Hematopoietic multipotent progenitor cell treated with erythropoietin and hydrocortisone succinate and interleukin-3 and kit ligand, for 4 days (in vitro differentiated cells): ENCODE results near the gene BCR.

Experiments used
- DNase-seq: peaks from one replicate; pipeline ENCODE4 v3.0.0-alpha.2; 2015

The BCR gene

DNA sequence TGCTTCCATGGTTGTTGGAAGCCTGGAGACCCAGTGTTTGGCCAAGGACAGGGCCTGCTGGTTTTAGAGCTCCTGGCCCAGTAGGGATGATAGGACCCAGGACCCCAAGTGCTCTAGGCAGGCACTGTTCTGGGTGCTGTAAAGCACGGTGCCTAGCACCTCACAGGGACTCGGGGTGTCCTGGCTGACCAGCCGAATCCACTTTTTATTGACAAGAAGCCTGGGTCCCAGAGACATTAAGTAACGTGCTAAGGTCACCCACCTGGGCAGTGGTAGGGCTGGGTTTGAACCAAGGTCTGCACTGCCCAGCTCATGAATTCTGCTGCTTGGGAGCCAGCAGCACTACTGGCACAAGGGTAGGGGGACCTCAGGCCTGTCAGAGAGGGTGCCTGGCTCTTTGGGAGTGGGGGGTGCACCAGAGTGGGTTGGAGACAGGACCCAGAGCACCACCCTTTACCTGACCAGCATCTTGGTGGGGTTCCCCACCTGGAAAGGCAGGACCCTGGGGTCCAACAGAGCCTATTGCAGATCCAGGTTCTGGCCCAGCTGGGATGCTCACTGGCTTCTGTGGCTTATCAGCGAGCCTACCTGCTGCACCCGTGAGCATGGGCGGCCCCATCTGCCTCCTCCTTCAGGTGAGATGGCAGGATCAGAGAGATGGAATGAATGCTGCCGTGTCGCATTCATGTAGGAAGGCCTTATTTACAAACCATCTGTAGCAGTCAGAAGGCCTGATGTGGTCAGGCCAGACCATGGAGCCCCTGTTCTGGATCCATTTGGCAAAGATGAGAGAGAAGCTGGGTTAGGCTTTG, 52.0 kb downstream of the BCR start:
- DNase-seq: no peak

DNA sequence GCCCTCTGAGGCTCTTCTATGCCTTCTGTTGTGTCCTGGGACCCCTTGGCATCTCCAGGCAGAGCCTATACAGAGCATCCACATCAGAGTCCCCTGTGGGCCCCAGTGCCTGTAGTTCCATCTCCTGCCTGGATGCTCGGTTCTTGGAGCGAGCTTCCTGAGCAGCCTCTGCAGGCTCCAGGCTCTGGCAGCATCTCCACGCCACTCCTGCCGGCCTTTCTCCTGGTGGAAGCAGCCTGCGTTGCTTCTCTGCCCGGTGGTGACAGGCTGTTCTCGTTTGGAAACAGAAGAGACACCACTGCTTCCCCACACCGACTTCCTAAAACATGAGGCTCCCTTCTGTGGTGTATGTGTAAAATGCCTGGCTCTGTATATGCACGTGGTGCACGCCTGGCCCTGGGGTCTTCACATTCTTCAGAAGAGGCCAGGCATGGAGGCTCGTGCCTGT, 52.8 kb downstream of the BCR start:
- peak; percentile 42 for DNase-seq

DNA sequence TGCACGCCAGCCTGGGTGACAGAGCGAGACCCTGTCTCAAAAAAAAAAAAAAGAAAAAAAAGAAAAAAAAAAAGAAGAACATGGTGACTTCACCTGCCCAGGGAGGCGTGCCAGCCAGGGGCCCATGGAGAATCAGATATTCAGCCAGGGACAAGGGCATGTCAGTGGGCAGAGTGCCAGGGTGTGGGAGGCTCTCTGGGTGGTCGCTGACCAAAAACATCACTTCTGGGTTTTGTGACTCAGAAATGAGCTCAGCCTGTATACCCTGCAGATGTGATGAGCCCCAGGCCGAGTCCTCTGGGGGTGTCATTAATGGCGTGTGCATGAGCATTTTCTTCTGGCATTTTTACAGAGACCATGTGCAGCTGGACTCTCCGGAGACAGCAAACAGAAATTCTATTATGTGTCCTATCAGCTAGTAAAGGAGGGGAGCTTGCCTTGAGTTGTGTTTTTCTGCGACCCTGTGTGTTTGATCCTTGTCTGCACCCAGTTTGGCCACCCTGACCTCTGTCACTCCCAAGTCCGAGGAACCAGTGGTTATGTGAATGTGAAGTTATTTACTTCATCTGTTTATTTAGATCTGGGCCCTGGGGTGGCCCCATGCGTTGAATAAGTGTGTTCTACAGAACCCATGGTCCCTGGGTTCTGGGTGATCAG, 53.6 kb downstream of the BCR start:
- DNase-seq: peak; percentile 65

DNA sequence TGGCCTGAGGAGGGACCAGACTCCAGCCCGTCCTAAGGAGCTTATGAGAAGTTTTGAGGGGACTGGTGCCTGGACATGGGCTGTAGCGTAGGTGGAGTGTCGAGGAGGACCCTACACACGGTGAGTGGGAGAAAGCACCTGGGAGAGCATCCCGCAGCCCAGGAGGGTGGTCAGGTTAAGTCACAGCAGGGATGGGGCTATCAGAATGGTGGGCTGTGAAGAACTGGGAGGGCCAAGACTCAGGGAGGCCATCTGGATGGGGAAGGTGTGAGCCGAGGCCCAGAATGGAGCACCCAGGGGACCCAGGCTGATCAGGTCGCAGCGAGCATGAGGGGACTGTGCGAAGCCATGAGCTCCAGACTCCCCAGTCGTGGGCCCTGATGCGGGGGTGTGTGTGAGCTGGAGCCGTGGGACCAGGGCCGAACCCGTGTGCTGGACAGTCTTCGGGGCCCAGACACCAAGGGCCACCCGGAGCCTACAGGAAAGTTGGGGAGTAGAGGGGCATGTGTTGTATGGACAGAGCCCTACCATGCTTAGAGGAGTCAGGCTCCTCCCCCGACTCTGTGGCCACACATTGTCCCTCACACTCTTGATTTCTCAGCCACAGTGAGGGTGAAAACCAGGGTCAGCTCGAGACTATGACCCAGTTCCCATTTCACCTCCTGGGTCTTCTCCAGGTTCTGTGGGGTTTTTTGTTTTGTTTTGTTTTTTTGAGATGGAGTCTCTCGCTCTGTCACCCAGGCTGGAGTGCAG, 54.3 kb downstream of the BCR start:
- DNase-seq: no peak

DNA sequence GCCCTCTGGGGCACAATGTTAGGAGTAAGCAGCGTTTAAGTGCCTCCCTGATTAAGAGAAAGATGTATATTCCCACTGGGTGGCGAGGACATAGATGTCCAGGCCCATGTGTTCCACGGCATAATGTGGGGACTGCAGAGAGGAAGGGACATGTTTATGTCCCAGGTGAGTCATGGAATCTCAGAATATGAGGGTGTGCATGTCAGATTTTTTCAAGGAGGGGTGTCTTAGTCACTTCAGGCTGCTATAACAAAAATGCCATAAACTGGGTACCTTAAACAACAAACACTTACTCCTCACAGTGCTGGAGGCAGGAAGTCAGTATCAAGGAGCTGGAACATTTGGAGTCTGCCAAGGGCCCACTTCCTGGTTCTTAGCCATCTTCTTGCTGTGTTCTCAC, 55.1 kb downstream of the BCR start:
- DNase-seq: no peak

DNA sequence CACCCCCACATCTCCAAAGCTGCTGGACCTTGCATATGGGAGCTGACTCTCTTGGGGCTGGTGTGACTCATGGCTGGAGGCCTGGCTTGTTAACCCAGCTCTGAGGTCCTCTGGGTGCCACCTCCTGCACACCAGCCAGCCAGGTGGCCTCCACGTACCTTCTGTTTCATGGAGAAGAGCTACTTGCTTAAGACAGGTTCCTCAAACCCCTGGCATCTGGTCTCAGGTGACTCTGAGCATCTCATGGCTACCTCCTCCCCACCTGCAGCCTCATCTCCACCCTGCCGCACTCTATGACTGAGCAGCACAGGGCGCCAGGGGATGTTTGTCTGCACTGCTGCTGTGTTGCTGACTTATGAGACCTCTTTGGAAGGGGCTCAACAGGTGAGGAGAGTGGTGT, 55.7 kb downstream of the BCR start:
- DNase-seq: no peak

DNA sequence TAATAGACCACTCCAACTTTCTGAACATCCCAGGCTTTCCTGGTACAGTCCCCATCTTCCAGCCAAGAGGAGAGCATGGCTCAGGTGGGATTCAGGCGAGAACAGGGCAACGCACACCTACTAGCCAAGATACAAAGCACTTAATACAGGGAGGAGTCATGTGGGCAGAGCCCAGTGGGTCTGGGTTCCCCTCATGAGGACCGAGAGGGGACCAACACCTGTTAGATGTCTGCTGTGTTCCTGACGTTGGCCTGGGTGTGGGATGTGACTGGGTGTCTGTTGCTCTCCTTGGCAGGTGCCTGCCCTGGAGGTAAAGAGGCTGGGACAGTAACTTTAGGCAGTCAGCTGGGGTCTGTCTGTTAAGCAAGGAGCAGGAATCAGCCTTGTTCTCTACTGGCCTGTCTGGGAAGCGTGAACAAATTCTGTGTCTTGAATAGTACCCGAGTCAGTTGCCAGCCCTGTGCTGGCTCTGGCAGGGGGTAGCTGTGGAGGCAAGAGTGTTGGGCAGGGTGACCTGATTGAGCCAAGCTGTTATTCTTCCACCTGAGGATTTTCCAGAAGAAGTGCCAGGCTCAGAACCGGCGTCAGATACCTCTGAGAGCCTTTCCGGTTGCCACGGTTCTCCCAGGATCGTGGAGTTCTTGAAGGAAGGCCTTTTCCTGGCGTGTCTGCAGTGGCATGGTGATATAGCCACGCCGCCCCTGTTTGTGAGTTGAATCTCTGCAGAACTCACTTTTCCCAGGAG, 56.3 kb downstream of the BCR start:
- no peak for DNase-seq

DNA sequence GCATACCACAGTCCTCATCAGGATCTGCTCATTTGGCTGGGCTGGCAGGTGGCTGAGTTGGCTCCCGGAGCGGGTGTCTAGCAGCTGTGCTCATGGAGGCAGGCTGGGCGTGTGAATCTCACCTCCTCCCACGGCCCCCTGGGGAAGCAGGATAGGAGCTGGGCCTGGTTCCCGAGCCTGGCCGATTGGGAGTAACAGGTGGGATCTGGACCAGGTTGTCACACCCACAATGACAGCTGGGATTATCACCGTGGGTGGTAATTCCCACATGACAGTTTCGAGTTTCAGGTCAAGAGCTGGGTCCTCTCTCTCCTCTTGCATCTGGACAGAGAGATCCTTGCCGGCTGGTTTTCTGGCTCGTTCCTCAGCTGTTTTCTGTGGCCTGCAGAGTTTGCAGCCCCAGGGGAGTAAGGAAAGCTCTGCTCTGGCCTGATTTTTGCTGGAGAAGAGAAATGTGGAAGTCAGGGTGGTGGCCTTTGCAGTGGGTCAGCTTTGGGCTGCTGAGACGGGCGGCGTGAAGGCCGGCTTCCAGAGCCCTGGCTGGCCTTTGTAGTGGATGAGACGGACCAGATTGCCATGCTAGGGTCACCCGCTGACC, 57.0 kb downstream of the BCR start:
- no peak for DNase-seq

DNA sequence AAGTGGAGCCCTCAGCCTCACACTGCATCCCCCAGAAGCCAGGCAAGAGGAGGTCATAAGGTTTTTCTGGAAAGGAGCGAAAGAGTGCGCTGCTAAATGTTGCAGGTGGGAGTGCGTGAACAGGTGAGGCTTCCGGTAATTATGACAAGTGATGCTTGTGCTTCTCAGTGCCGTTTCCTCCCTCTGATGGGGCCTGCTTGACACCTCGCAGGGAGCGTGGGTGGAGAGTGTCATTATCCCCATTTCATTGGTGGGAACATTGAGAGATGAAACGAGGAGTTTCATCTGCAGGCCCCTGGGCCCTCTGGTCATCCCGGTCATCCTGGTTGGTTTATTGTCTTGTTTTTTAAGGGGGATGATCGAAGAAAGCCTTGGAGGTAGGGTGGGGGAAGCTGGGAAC, 57.5 kb downstream of the BCR start:
- DNase-seq: no peak

DNA sequence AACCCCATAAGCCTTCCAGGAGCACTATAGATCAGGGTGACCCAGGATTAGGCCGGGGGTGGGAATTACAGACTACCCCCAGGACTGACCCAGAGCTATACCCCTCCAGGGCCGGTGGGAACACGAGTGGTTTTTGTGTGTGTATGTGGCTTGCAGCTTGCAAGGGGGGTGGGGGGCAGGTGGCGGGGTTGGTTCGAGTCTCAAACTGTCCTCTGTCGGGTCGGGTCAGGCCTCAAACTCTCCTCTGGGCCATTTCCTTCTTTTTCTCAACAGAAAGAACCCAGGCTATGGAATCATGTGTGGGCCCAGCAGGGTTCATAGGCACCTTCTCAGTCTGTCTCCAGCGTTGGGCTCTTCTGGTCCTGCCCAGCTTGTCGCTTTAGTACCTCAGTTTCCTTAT, 58.4 kb downstream of the BCR start:
- no peak for DNase-seq

DNA sequence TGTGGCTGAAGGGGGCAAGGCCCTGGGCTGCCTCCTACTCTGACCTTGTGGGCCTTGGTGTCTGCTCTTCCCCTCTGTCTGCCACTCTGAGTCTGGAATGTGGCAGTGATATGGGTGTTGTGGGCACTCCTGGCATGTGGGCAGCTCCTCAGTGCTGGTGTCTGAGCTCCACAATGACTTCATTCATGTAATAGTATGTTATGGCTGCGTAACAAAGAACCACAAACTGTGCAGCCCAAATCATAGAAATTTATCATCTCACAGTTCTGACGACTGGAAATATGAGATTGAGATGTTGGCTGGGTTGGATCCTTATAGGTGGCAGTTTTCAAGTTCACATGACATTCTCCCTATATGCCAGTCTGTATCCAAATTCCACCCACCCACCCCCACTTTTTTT, 59.1 kb downstream of the BCR start:
- no peak for DNase-seq

DNA sequence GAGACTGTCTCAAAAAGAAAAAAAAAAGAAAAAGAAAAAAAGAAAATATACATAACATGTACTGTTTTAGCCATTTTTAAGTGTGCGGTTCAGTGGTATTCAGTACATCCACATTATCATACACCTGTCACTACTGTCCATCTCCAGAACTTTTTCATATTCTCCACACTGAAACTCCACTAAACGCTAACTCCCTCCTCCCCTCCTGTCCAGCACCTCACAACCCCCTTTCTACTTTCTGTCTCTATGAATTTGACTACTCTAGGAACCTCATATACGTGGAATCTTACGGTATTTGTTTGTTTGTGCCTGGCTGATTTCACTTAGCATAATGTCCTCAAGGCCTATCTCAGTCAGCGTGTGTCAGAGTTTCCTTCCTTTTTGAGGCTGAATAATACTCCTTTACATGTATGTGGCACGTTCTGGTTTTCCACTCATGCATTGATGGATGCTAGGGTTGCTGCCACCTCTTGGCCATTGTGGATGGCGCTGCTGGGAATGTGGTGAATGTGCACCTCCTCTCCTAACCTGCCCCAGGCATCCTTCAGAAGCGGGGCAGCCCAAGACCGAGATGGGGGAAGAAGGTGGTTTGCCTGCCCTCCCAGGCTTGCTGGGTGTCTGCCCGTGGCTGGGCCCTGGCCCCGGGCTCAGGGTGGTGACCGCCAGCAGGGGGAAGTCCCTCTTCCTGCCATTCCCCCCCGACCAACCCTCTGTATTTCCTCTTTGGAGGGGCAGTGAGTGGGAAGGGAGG, 60.5 kb downstream of the BCR start:
- peak; percentile 66 for DNase-seq

DNA sequence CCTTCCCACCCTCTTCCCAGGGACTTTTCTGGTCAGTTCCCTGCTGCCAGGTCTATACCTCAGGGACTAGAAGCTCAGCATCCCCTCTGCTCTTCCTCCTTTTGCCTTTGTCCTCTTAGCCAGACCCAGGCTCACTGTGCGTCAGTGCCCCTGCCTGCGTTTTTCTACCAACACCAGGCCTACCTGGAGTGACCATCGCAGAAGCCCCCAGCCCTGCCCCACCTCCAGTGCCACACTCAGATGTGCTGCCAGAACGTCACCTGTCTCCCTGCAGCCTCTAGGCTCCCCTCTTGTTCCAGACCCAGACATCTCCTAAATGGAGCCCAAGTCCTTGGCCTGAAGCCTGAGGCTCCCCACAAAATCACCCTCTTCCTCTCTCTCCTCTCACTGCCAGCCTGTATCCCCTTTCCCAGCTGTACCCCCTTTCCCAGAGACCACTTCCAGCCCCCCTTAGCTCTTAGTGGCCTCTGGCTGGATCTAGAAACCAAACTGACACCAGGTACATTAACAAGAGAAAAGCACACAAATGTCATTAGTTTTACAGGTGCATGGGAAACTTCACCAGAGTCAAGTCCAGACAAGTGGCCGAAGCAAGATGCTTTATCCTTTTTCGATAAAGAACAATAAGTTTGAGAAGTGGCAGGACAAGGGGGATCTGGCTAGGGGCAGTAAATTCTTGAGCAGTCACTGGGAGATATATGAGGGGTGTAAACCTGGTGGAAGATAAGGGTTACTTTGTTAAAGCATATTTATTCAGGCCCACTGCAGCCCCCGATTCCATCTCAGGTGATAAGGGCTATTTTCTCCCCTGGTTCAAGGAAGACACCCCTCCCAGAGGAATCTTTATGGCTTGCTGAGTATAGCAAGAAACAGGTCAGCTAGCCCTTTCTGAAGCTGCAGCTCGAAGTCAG, 61.5 kb downstream of the BCR start:
- no peak for DNase-seq

DNA sequence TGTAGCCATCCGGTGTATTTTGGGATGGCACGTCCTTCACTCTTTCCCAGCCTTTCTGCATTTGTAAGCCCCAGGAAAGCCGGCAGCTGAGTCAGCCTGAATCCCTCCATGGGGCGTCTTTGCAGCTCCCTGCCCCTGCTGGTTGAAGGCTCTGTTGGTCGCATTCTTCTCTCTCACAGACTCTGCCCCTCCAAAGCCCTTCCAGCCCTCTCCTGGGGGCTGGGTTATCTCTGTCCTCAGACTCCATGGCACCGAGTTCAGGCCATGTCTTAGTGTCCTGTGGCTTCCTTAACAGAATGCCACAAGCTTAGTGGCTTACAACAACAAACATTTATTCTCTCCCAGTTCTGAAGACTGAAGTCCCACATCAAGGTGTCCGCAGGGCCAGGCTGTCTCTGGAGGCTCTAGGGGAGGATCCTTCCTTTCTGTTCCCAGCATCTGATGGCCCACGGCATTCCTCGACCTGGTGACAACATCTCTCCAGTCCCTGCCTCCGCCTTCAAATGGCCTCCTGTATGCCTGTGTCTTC, 62.2 kb downstream of the BCR start:
- DNase-seq: peak; percentile 65

DNA sequence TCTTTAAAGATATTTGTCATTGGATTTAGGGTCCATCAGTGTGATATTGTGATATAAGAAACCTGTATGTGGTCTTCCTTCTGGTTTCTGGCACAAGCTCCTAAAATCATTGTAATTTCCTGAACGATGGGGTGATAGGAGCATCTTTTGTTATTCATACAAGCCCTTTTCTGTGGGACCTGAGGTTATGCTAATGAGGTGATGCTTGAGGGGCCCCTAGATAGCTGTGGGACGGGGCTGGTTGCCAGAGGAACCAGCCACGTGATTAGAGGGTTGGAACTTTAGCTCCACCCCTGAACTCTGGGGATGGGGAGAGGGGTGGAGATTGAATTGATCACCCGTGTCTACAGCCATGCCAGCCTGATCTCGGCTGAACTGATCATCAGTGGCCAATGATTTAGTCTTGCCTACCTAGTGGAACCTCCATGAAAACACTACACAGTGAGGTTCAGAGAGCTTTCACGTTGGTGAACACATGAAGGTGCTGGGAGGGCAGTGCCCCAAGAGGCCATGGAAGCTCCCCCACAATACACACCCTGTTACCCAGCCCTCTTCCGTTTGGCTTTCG, 62.8 kb downstream of the BCR start:
- peak; percentile 68 for DNase-seq

DNA sequence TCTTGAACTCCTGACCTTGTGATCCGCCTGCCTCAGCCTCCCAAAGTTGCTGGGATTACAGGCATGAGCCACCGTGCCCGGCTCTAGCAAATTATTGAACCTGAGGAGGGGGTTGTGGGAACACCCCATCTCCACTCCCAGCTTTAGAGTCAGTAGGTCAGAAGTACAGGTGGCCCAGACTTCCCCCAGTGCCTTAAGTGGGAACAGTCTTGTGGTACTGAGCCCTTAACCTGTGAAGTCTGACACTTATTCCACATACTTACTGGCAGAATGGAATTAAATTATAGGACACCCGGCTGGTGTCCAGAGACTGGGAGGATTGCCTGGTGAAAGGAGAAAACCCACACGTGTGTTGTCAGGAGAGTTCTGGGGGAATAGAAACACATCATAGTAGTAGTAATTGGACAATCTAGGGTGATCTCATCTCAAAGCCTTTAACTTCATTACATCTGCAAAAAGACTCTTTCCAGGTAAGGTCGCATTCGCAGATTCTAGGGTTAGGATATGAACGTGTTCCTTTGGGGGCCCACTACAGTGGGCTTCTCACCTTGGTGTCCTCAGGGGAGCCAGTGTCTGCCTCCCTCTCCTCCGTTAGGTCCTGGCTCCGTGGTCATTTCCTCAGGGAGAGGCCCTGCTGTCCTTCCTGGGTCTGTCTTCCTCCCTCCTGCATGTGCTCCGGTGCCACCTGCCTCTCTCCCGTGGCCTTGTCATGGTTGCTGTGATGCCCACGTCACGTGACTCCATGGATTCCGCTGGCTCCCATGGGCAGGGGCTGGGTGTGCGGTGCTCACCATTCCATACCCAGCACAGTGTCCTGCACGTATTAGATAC, 63.8 kb downstream of the BCR start:
- DNase-seq: no peak

DNA sequence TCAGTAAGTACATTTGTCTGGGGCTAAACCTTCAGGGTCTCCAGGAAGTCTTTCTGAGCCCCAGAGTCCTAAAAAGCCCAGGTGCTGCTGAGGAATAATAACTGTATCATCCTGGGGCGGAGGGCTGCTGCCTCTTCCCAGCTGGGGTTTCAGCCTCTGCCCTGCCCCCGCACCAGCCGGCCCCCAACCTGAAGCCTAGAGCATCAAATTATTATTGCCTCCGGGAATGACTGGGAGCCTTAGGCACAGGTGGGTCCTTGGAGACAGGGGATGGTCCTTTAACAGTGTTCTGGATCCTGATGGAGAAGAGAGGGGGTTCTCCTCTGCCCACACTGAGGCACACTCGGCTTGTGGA, 64.4 kb downstream of the BCR start:
- DNase-seq: no peak

DNA sequence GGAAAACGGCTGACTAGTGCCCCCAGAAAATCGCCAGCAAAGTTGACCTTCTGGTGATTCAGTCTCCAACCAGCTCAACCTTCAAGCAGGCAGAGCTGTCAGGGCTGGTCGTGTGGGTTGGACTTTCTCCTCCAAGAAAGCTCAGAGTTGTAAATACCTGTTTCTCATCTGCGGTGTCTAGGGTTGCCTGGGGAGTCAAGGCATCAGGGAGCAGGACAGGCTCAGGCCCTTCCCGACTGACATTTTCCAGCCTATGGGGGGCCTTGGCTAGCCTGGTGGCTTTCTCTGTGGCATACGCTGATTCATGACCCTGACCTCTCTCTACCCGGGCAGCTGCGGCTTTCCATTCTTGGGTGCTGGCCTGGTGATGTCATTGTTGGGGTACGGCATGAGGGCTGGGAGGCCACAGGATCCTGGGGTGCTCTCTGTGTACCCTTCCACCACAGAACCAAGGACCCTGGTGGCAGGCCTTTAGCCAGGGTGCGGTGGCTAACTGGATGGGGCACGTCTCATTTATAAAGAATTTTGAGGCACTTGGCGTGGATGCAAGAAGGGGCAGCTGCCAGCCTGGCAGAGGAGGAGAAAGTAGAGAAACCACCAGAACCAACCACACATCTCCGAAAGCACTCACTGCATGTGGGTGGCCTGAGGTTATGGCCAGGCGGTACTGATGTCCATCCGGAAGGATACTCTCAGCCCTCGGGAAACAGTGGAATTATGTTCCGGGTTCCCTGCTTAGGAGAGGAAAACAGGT, 64.9 kb downstream of the BCR start:
- no peak for DNase-seq

DNA sequence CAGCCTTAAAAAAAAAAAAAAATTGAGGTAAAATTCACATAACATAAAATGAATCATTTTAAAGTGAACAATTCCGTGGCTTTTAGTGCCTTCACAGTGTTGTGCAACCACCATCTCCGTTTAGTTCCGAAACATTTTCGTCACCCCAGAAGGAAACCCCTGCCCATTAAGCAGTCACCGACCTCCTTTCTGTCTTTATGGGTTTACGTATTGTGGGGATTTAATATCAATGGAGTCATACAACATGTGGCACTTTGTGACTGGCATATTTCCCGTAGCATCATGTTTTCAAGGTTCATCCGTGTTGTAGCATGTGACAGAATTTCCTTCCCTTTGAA, 65.5 kb downstream of the BCR start:
- DNase-seq: peak; percentile 42
